Inflammatory macrophage (primary cell): ENCODE measurements around the gene SCAI.
A peak's percentile ranks its signal among the peaks of the same experiment; 100 is the strongest.
"Not testable (repeated sequence)": the region's sequence is repeated elsewhere in the genome, so short reads cannot be mapped to it uniquely, and the experiment has no call there.

Experiments used
- DNase-seq, 2 donors: peaks; one replicate each; pipeline ENCODE4 v3.0.0-alpha.2; 2020 to 2022

Gene SCAI

GRCh38 chr9:125147401-125147951 lies 4.1 kb upstream of the SCAI start:
- no peak for DNase-seq

- DNase-seq = no peak
These were observed 2.9 kb upstream of the SCAI start for GRCh38 chr9:125146247-125146646.

GRCh38 chr9:125145425-125145824 lies 2.1 kb upstream of the SCAI start:
- DNase-seq = no peak

GRCh38 chr9:125142560-125143376 lies 560 bp downstream of the SCAI start:
- no peak for DNase-seq

- no peak for DNase-seq
These were observed 1.6 kb downstream of the SCAI start for GRCh38 chr9:125141751-125142150.

- no peak for DNase-seq
These were observed 2.1 kb downstream of the SCAI start for GRCh38 chr9:125141251-125141650.

- no peak for DNase-seq
These were observed 2.8 kb downstream of the SCAI start for GRCh38 chr9:125140576-125140975.

- DNase-seq = no peak
These were observed 6.1 kb downstream of the SCAI start for GRCh38 chr9:125137200-125137599.

- DNase-seq = no peak
These were observed 8.4 kb downstream of the SCAI start for GRCh38 chr9:125134976-125135375.

GRCh38 chr9:125133403-125134329 lies 9.7 kb downstream of the SCAI start:
- DNase-seq = no peak

- no peak for DNase-seq
These were observed 11.6 kb downstream of the SCAI start for GRCh38 chr9:125131778-125132177.

GRCh38 chr9:125126019-125126746 lies 17.1 kb downstream of the SCAI start:
- DNase-seq = peak; percentile 89 to 95

GRCh38 chr9:125125523-125125922 lies 17.8 kb downstream of the SCAI start:
- DNase-seq = no peak

GRCh38 chr9:125121146-125121545 lies 22.2 kb downstream of the SCAI start:
- DNase-seq = no peak

GRCh38 chr9:125119643-125120286 lies 23.6 kb downstream of the SCAI start:
- DNase-seq = peak; percentile 5 to 71

- not testable (repeated sequence) for DNase-seq
These were observed 24.6 kb downstream of the SCAI start for GRCh38 chr9:125118696-125119095.

GRCh38 chr9:125114503-125114902 lies 28.8 kb downstream of the SCAI start:
- DNase-seq = not testable (repeated sequence)

GRCh38 chr9:125110464-125110863 lies 32.9 kb downstream of the SCAI start:
- peak; percentile 29 to 33 for DNase-seq

- DNase-seq = not testable (repeated sequence)
These were observed 34.8 kb downstream of the SCAI start for GRCh38 chr9:125108541-125108940.

- DNase-seq = no peak
These were observed 36.9 kb downstream of the SCAI start for GRCh38 chr9:125106285-125106893.

GRCh38 chr9:125103770-125104460 lies 39.4 kb downstream of the SCAI start:
- DNase-seq = no peak
